Panc1 (cell line): ENCODE measurements around the gene PIK3R6. TPM values are rescaled to one million over a fixed set of nuclear protein-coding genes. Genes with fewer than 3 reads are reported as not detected.

Source experiments
- ATAC-seq: fragments of 200-7000 bp; cut with Tn5 transposase; 2 replicates; pipeline ENCODE4 v1.9.1; 2020; ENCODE audit warnings: mild to moderate bottlenecking, moderate library complexity
- BruUV-seq: library from RNA; stranded (reverse); fragments of 400-500 nt; replicated peaks from 2 replicates; lab custom pipeline; 2021; lab: Mats Ljungman, UMichigan
- CTCF ChIA-PET: fragments of 300-600 bp; sonication (Branson Sonifier 250); formaldehyde crosslinking; loops from one replicate; lab custom pipeline; 2022; ENCODE audit warnings: antibody characterized with exemption; lab: Charles Lee
- POLR2A ChIA-PET: fragments of 300-600 bp; sonication (Branson Sonifier 250); formaldehyde crosslinking; loops from one replicate; lab custom pipeline; 2022; ENCODE audit warnings: antibody characterized with exemption; lab: Charles Lee
- DNase-seq: peaks from one replicate; pipeline ENCODE4 v3.0.0-alpha.2; 2010; ENCODE audit warnings: low read depth, low spot score
- H3K27ac ChIP-seq: 2 replicates; pipeline ENCODE4 v1.5.1; 2011; ENCODE audit warnings: mild to moderate bottlenecking, low read length, inconsistent platforms
- H3K27me3 ChIP-seq: fragments of 200-500 bp; sonication (Bioruptor generic); 2 replicates; pipeline ENCODE4 v1.6.0; 2014; ENCODE audit warnings: low read length, inconsistent platforms; ENCODE audit not compliant: control insufficient read depth, insufficient read depth
- H3K36me3 ChIP-seq: fragments of 200-500 bp; sonication (Bioruptor generic); 2 replicates; pipeline ENCODE4 v1.5.1; 2014; ENCODE audit warnings: inconsistent platforms, mild to moderate bottlenecking, low read length, moderate library complexity; ENCODE audit not compliant: control insufficient read depth, insufficient read depth
- H3K4me1 ChIP-seq: 2 replicates; pipeline ENCODE4 v1.5.1; 2011; ENCODE audit warnings: inconsistent platforms, mild to moderate bottlenecking, low read length, moderate library complexity; ENCODE audit not compliant: control insufficient read depth, insufficient read depth
- H3K4me3 ChIP-seq, 2 experiments: 2 replicates each; pipeline ENCODE4 v1.5.1; 2011 to 2012; ENCODE audit warnings: low read depth in 2 of 2, low read length in 2 of 2, mild to moderate bottlenecking in 2 of 2, inconsistent platforms in 1 of 2, moderate library complexity in 1 of 2
- H3K9me3 ChIP-seq: fragments of 200-500 bp; sonication (Bioruptor generic); 2 replicates; pipeline ENCODE4 v1.5.1; 2014; ENCODE audit warnings: low read depth, mild to moderate bottlenecking, inconsistent platforms, low read length, moderate library complexity; ENCODE audit not compliant: control insufficient read depth, insufficient read depth
- CTCF ChIP-seq: fragments of 450-650 bp; IDR thresholded peaks from 2 replicates; pipeline ENCODE4 v1.5.1; 2017; ENCODE audit warnings: mild to moderate bottlenecking
- POLR2AphosphoS5 ChIP-seq: IDR thresholded peaks from 2 replicates; pipeline ENCODE4 v1.6.1; 2012; ENCODE audit warnings: mild to moderate bottlenecking, low read depth, low read length, moderate library complexity
- REST ChIP-seq, 2 experiments: IDR thresholded peaks; 2 replicates each; pipeline ENCODE4 v1.6.1; 2011 to 2012; ENCODE audit warnings: low read depth in 2 of 2, control low read depth in 1 of 2, low read length in 1 of 2, mild to moderate bottlenecking in 1 of 2, moderate library complexity in 1 of 2; ENCODE audit not compliant: insufficient read depth in 1 of 2
- SIN3A ChIP-seq: IDR thresholded peaks from 2 replicates; pipeline ENCODE4 v1.6.1; 2012; ENCODE audit warnings: low read depth, mild to moderate bottlenecking, low read length, moderate library complexity, borderline replicate concordance; ENCODE audit not compliant: insufficient read depth
- TCF7L2 ChIP-seq: IDR thresholded peaks from 2 replicates; pipeline ENCODE4 v1.6.1; 2011; ENCODE audit warnings: mild to moderate bottlenecking, low read depth, low read length, inconsistent platforms
- in situ Hi-C: cut with HindIII; loops from 2 replicates; pipeline ENCODE4 v1.10.0; 2016; ENCODE audit warnings: low sequenced_read_pairs, low pct_unique_long_range_greater_than_20kb
- intact Hi-C: fragments of 100-400 bp; cut with micrococcal nuclease; formaldehyde crosslinking; loops from one replicate; pipeline ENCODE4 v1.10.0; 2022; ENCODE audit not compliant: unreplicated experiment
- total RNA-seq: library from RNA; stranded (reverse); gene quantifications from one replicate; pipeline ENCODE4 v1.2.1, GENCODE V29; 2021; ENCODE audit not compliant: unreplicated experiment

The PIK3R6 gene
- total RNA-seq, 1 experiment from 2014 or later: not detected

GRCh38 chr17:8871081-8871581 is 3.7 kb upstream of the PIK3R6 start:
- no peaks in the 10 kb centered on the region; the same call in 1 of the 2 replicates for H3K27me3 ChIP-seq
- POLR2A ChIA-PET: no interaction called here
- CTCF ChIA-PET: no interaction called here

GRCh38 chr17:8870406-8871040 is 3.0 kb upstream of the PIK3R6 start:
- DNase-seq: no peak
- intact Hi-C loops (no loop called here), in situ Hi-C loops (no loop called here)
- no TSS peak for BruUV-seq
- no peaks in the 10 kb centered on the region for H3K9me3 ChIP-seq
- H3K4me3 ChIP-seq: no peak overlapping the region
- H3K27ac ChIP-seq: no peak overlapping the region
- POLR2A ChIA-PET: no interaction called here
- no peaks in the 10 kb centered on the region for H3K4me1 ChIP-seq
- ATAC-seq: no peak
- no peaks in the 10 kb centered on the region for H3K36me3 ChIP-seq
- no peaks in the 10 kb centered on the region; the same call in 1 of the 2 replicates for H3K27me3 ChIP-seq
- TF ChIP-seq CTCF: no peak
- no peak for TF ChIP-seq SIN3A
- TF ChIP-seq POLR2AphosphoS5: no peak
- no peak for TF ChIP-seq REST (IDR thresholded peaks at IDR 0.05; ENCODE audit: insufficient read depth in 1 of 2, low read depth in 2 of 2, low read length in 1 of 2)
- TF ChIP-seq TCF7L2: no peak
- CTCF ChIA-PET: interaction anchor here (1.0 kb wide), 1 partner anchor 18 kb away, joined by 3 read pairs; no protein-coding TSS in a partner anchor

More at GRCh38 chr17:8871081-8871581, 3.7 kb upstream of the PIK3R6 start:
- Histone ChIP-seq H3K4me3 (no peak overlapping the region), H3K4me1 (no peaks in the 10 kb centered on the region), H3K9me3 (no peaks in the 10 kb centered on the region), H3K36me3 (no peaks in the 10 kb centered on the region), H3K27ac (no peak overlapping the region)
- TF ChIP-seq REST (IDR thresholded peaks at IDR 0.05; ENCODE audit: insufficient read depth in 1 of 2, low read depth in 2 of 2, low read length in 1 of 2): no peak
- no peak for TF ChIP-seq POLR2AphosphoS5
- no peak for TF ChIP-seq CTCF
- TF ChIP-seq SIN3A: no peak
- no peak for TF ChIP-seq TCF7L2
- in situ Hi-C loops (no loop called here), intact Hi-C loops (no loop called here)
- ATAC-seq (no peak), DNase-seq (no peak)
- no TSS peak for BruUV-seq
